AG09319 (cell line): ENCODE measurements around the gene CNNM3.
"Not testable (repeated sequence)": the region's sequence is repeated elsewhere in the genome, so short reads cannot be mapped to it uniquely, and the experiment has no call there.

Experiments
- DNase-seq: peaks from one replicate; pipeline ENCODE4 v3.0.0-alpha.2; 2010; ENCODE audit warnings: low read depth; ENCODE audit errors: extremely low read depth
- TF ChIP-seq, protein P1 (sequence below): IDR thresholded peaks from 2 replicates; pipeline ENCODE4 v1.5.1; 2011; ENCODE audit warnings: low read depth, mild to moderate bottlenecking, inconsistent platforms, low read length, moderate library complexity

Gene CNNM3

GRCh38 chr2:96857667-96858372, 41.8 kb downstream of the CNNM3 start, which contains the start of gene ANKRD39:
Gene ANKRD39 (minus strand): TSS chr2:96858016. CDS start chr2:96857987, 29 bp downstream.
- TF ChIP-seq, protein P1, sequence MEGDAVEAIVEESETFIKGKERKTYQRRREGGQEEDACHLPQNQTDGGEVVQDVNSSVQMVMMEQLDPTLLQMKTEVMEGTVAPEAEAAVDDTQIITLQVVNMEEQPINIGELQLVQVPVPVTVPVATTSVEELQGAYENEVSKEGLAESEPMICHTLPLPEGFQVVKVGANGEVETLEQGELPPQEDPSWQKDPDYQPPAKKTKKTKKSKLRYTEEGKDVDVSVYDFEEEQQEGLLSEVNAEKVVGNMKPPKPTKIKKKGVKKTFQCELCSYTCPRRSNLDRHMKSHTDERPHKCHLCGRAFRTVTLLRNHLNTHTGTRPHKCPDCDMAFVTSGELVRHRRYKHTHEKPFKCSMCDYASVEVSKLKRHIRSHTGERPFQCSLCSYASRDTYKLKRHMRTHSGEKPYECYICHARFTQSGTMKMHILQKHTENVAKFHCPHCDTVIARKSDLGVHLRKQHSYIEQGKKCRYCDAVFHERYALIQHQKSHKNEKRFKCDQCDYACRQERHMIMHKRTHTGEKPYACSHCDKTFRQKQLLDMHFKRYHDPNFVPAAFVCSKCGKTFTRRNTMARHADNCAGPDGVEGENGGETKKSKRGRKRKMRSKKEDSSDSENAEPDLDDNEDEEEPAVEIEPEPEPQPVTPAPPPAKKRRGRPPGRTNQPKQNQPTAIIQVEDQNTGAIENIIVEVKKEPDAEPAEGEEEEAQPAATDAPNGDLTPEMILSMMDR = peak; percentile 67
- peak; percentile 97 for DNase-seq

DNA sequence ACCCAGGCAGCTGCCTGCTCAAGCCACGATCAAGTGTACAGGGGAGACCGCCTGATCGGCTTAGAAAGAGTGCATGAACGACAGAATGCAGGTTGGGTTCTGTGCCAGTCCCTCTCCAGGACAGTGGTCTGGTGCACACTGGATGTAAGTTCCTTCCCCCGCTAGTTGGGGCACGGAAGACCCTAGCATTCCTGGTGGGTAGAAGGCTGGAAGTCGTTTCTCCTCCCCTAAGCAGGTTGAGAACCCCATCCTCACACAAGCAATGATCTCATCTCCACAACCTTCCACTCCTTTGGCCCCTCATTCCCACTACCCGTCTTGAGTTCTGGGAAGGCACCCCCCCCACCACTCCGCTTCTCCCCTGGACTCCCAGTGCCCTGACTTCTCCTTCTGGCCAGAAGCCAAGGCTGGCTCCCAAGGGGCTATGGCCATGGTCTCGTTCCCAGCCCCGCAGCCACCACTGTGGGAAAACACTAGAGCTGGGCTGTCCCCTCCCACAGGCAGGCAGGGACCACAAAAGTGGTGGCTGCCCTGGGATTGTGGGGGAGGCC, 43.1 kb downstream of the CNNM3 start:
- no peak for DNase-seq
- TF ChIP-seq, protein P1 = no peak

DNA sequence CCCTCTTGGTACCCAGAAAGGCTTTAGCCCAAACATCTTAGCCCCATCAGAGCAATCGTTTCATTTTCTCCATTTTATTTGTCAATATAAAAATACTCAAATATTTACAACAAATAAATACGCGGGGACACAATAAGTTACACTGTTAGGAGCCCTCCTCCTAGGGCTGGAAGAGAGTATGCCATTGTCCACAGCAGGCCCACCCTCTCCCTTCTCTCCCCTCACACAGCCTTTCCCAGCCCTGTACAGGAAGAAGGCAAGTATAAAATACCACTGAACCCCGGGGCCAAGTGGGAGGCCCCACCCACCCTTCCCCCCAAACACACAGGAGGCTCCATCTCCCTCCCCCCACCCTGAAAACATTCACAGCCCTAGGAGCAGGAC, 43.6 kb downstream of the CNNM3 start:
- no peak for DNase-seq
- TF ChIP-seq, protein P1 = no peak

- no peak for DNase-seq
Measured at GRCh38 chr2:96860065-96861029, 44.3 kb downstream of the CNNM3 start.

DNA sequence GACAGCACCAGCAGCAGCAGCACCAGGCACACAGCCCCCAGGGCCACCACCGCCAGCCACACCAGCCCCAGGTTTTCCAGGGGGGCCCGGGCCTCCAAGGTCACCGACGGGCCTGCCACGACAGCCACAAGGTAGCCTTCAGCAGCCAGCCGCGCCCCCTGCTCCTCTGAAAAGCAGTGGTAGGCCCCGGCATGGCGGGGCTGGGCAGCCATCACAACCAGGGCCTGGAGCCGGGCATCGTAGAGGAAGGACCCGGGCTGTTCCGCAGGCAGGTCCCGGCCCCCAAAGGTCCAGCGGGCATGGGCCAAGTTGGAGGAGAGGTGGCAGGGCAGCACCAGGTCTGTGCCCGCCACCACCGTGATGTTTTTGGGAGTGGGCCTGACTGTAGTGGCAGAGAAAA, 45.0 kb downstream of the CNNM3 start:
- no peak for DNase-seq

More at GRCh38 chr2:96860065-96861029, 44.3 kb downstream of the CNNM3 start:
- TF ChIP-seq, protein P1 = no peak

GRCh38 chr2:96863056-96863455, 47.0 kb downstream of the CNNM3 start:
- not testable (repeated sequence) for DNase-seq

More for the DNA sequence above, 45.0 kb downstream of the CNNM3 start:
- TF ChIP-seq, protein P1 = no peak

DNA sequence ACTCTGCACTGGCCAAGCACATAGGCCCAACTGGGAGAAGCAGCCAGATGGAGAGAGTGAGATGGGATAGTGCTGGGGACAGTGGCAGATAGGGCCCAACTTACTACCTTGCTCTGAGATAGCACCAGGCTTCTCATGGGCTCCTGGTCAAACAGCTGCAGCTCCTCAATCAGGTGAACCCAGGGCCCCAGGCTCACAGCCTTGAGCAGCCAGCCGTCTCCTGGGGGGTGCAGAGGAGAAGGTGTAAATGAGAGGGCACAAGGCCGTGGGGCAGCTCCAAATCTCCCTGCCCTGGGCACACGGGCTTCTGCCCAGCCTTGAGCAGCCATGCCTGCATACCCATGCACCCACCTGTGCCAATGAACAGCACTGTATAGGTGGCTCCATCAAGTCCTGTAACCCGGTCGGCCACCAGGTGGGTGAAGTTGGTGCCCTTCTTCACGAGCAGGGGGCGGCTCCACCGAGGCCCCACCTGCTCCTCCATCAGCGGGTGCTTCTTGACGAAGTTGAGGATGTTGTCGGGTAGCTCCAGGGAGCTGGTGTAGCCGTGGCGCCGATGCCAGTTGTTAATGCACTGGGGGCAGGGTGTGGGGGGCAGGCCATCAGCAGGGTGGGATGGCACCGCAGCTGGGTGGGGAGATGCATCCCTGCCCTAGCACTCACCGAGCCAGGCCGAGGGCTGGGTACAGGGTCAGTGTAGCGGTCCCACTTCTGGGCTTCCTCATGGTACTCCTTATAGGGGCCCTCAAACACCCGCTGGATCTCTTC, 47.7 kb downstream of the CNNM3 start:
- no peak for DNase-seq
- TF ChIP-seq, protein P1 = no peak
